ENCODE results near the gene SPNS2.

SPNS2 gene

GRCh38 chr17:4525691-4526397, 27.2 kb downstream of the SPNS2 start:
- in situ Hi-C loops (cut with MboI; ENCODE audit: low sequenced_read_pairs, unreplicated experiment): no loop called here
- TF ChIP-seq, protein P1, sequence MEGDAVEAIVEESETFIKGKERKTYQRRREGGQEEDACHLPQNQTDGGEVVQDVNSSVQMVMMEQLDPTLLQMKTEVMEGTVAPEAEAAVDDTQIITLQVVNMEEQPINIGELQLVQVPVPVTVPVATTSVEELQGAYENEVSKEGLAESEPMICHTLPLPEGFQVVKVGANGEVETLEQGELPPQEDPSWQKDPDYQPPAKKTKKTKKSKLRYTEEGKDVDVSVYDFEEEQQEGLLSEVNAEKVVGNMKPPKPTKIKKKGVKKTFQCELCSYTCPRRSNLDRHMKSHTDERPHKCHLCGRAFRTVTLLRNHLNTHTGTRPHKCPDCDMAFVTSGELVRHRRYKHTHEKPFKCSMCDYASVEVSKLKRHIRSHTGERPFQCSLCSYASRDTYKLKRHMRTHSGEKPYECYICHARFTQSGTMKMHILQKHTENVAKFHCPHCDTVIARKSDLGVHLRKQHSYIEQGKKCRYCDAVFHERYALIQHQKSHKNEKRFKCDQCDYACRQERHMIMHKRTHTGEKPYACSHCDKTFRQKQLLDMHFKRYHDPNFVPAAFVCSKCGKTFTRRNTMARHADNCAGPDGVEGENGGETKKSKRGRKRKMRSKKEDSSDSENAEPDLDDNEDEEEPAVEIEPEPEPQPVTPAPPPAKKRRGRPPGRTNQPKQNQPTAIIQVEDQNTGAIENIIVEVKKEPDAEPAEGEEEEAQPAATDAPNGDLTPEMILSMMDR (IDR thresholded peaks at IDR 0.05; ENCODE audit: borderline replicate concordance, control extremely low read depth, extremely low read depth, insufficient read depth, missing control alignments): no peak
- no peak for DNase-seq (ENCODE audit: low spot score)

DNA sequence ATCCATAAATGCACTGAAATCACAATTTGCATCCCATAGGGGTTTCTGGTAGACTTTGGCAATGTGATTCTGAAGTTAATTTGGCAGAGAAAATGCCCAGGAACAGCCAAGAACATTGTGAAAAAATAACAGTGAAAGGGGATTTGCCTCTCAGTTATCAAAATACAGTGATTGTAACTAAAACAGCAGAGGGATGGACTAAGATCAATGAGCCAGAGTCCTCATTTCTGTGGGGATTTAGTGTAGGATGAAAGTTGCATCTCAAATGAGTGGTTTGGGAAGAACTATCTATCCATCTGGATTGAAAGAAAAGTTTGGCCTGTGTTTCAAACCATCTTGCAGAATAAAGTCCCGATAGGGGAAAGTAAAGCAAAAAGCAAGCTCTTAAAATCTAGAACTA, 28.5 kb downstream of the SPNS2 start:
- in situ Hi-C loops (cut with MboI; ENCODE audit: low sequenced_read_pairs, unreplicated experiment): no loop called here

DNA sequence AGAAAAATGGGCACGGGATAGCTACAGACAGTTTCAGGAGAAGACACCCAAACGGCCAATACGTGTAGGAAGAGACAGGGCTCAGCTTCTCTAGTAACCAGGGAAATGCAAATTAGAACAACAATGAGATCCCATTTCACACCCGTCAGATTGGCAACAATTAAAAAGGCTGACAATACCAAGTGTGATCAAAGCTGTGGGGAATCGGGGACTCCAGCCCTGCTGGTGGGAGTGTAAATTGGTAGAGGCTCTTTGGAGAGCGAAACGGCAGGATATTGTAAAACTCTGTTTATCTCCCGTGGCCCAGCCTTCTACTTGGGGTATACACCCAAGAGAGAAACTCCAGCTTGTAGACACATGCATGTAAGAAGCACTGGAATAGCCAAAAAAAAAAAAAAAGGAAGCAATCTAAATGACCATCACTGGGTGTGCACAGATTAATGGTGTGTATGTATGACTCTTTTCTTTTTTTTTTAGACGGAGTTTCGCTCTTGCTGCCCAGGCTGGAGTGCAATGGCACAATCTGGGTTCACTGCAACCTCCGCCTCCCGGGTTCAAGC, 29.0 kb downstream of the SPNS2 start:
- TF ChIP-seq, protein P1 (IDR thresholded peaks at IDR 0.05; ENCODE audit: borderline replicate concordance, control extremely low read depth, extremely low read depth, insufficient read depth, missing control alignments): no peak
- in situ Hi-C loops (cut with MboI; ENCODE audit: low sequenced_read_pairs, unreplicated experiment): no loop called here
- DNase-seq (ENCODE audit: low spot score): no peak

More for the DNA sequence above, 28.5 kb downstream of the SPNS2 start:
- TF ChIP-seq, protein P1 (IDR thresholded peaks at IDR 0.05; ENCODE audit: borderline replicate concordance, control extremely low read depth, extremely low read depth, insufficient read depth, missing control alignments): no peak
- DNase-seq (ENCODE audit: low spot score): no peak

- in situ Hi-C loops (cut with MboI; ENCODE audit: low sequenced_read_pairs, unreplicated experiment): no loop called here
- no peak for DNase-seq (ENCODE audit: low spot score)
- TF ChIP-seq, protein P1 (IDR thresholded peaks at IDR 0.05; ENCODE audit: borderline replicate concordance, control extremely low read depth, extremely low read depth, insufficient read depth, missing control alignments): no peak
Measured at GRCh38 chr17:4529533-4530152, 31.0 kb downstream of the SPNS2 start.

GRCh38 chr17:4530799-4531730, 32.4 kb downstream of the SPNS2 start:
- TF ChIP-seq, protein P1 (IDR thresholded peaks at IDR 0.05; ENCODE audit: borderline replicate concordance, control extremely low read depth, extremely low read depth, insufficient read depth, missing control alignments): no peak
- in situ Hi-C loops (cut with MboI; ENCODE audit: low sequenced_read_pairs, unreplicated experiment): no loop called here
- DNase-seq (ENCODE audit: low spot score): no peak
